GM23248 (cell line): ENCODE data around the gene MTCP1. TPM values are rescaled to one million over a fixed set of nuclear protein-coding genes. Genes with fewer than 3 reads are reported as not detected.

Source experiments
- DNase-seq: peaks from one replicate; pipeline ENCODE4 v3.0.0-alpha.2; 2015
- H2AFZ ChIP-seq: fragments of 200-600 bp; sonication (generic); 2 replicates; pipeline ENCODE4 v1.6.1; 2016; ENCODE audit warnings: antibody characterized with exemption
- H3F3A ChIP-seq: fragments of 200-600 bp; sonication (generic); 2 replicates; pipeline ENCODE4 v1.6.1; 2016; ENCODE audit warnings: mild to moderate bottlenecking, antibody characterized with exemption, mixed run types; ENCODE audit not compliant: insufficient read depth
- H3K27ac ChIP-seq: fragments of 200-600 bp; sonication (generic); 2 replicates; pipeline ENCODE4 v1.5.1; 2016; ENCODE audit warnings: mild to moderate bottlenecking
- H3K27me3 ChIP-seq: fragments of 200-600 bp; sonication (generic); replicated peaks from 2 replicates; pipeline ENCODE4 v1.6.1; 2016; ENCODE audit warnings: mild to moderate bottlenecking; ENCODE audit not compliant: insufficient read depth
- H3K36me3 ChIP-seq: fragments of 200-600 bp; sonication (generic); 2 replicates; pipeline ENCODE4 v1.6.1; 2016; ENCODE audit warnings: low read depth, mild to moderate bottlenecking
- H3K4me1 ChIP-seq: fragments of 200-600 bp; sonication (generic); 2 replicates; pipeline ENCODE4 v1.6.1; 2016; ENCODE audit warnings: mild to moderate bottlenecking; ENCODE audit not compliant: insufficient read depth
- H3K4me2 ChIP-seq: fragments of 200-600 bp; sonication (generic); one replicate; pipeline ENCODE4 v1.6.1; 2016; ENCODE audit warnings: mild to moderate bottlenecking; ENCODE audit not compliant: unreplicated experiment
- H3K4me3 ChIP-seq: fragments of 200-600 bp; sonication (generic); 2 replicates; pipeline ENCODE4 v1.5.1; 2016; ENCODE audit warnings: mild to moderate bottlenecking
- H3K79me2 ChIP-seq: fragments of 200-600 bp; sonication (generic); 2 replicates; pipeline ENCODE4 v1.6.1; 2016; ENCODE audit warnings: mild to moderate bottlenecking; ENCODE audit not compliant: insufficient read depth
- H3K9ac ChIP-seq: fragments of 200-600 bp; sonication (generic); 2 replicates; pipeline ENCODE4 v1.6.1; 2016; ENCODE audit warnings: mild to moderate bottlenecking
- H3K9me2 ChIP-seq: fragments of 200-600 bp; sonication (generic); 2 replicates; pipeline ENCODE4 v1.6.1; 2016; ENCODE audit warnings: mixed run types, mild to moderate bottlenecking, moderate library complexity; ENCODE audit not compliant: insufficient read depth
- H3K9me3 ChIP-seq: fragments of 200-600 bp; sonication (generic); one replicate; pipeline ENCODE4 v1.6.1; 2017; ENCODE audit warnings: low read depth
- H4K20me1 ChIP-seq: fragments of 200-600 bp; sonication (generic); 2 replicates; pipeline ENCODE4 v1.6.0; 2016; ENCODE audit not compliant: insufficient read depth
- EZH2 ChIP-seq: fragments of 200-600 bp; sonication (generic); IDR thresholded peaks from 2 replicates; pipeline ENCODE4 v1.6.1; 2018; ENCODE audit warnings: antibody characterized with exemption, mild to moderate bottlenecking; ENCODE audit not compliant: insufficient read depth, poor library complexity, severe bottlenecking
- EZH2phosphoT487 ChIP-seq: fragments of 200-600 bp; sonication (generic); IDR thresholded peaks from 2 replicates; pipeline ENCODE4 v1.6.1; 2018; ENCODE audit warnings: antibody characterized with exemption, moderate library complexity, mild to moderate bottlenecking, low read depth; ENCODE audit not compliant: insufficient read depth
- WGBS, 2 experiments: methylation state at CpG; one replicate each; pipeline ENCODE4 v1.1.6; 2015 to 2017; ENCODE audit warnings: low lambda C conversion rate in 2 of 2, low coverage in 1 of 2; ENCODE audit errors: missing lambda C conversion rate in 2 of 2; 5-methylcytosine and 5-hydroxymethylcytosine counted together
- in situ Hi-C: fragments of 300-500 bp; cut with MboI; formaldehyde crosslinking; loops from 2 replicates; pipeline ENCODE4 v1.15.0; 2020
- polyA plus RNA-seq: library from polyadenylated mRNA; unstranded; fragments of >200 nt; fragmentation: Nextera tagmentation; extraction: Ambion mirVana; gene quantifications from 2 replicates; pipeline ENCODE4 v1.2.1, GENCODE V29; 2016
- total RNA-seq: library from RNA; depleted of rRNA; stranded (reverse); fragments of >200 nt; shearing (Covaris generic); gene quantifications from 2 replicates; pipeline ENCODE4 v1.2.3, GENCODE V29; 2014; rRNA removed

Gene MTCP1
- total and polyA plus RNA-seq, 2 experiments from 2014 or later: 1.8 to 25.8 TPM

DNA sequence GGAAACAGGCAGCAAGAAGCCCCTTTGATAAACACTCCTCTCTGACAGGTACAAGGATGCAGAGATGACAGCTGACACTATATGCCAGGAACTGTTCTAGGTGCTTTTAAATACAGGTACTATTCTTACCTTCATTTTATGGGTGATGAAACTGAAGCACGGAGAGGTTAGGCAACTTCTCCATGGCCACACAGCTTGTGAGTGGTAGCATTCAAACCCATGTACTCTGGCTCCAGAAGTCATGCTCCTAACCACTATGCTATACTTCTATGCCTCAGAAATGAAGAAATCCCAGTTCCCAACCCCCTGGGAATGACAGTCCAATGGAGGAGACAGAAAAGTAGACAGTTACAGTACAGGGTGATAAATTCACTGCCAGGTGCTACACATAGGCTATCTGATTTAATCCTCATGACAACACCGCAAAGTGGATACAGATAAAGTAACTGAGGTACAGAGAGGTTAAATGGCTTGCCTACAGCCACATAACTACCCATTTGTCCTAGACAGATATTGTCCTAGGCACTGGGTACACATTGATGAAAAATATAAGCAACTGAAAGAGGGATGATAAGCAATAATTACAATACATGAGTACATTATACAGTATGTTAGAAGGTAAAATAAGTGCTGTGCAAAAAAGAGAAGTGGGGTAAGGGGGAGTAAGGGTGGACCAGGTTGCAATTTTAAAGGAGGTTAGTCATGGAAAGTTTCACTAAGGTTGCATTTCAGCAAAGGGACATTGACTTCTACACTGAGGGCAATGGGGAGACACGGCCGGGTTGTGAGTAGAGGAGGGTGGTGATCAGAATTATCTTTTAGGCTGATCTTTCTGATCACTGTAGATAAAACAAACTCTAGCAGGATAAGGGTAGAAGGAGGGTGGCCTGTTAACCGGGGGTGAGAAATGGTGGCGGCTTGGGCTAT, 46.8 kb downstream of the MTCP1 start:
- Histone ChIP-seq H3K27ac (no peak overlapping the region), H2AFZ (no peak overlapping the region), H3K4me1 (peaks cover 14% of the 10 kb centered on the region), H3K9me3 (no peaks in the 10 kb centered on the region), H3K79me2 (peaks cover 13% of the 10 kb centered on the region), H3K4me2 (no peak overlapping the region), H3K27me3 (no peaks in the 10 kb centered on the region), H3K4me3 (no peak overlapping the region), H4K20me1 (no peaks in the 10 kb centered on the region), H3K9me2 (no peaks in the 10 kb centered on the region), H3K9ac (no peak overlapping the region), H3F3A (peaks cover 18% of the 10 kb centered on the region; the same call in 1 of the 2 replicates), H3K36me3 (no peaks in the 10 kb centered on the region)
- DNase-seq: no peak
- TF ChIP-seq EZH2: no peak
- TF ChIP-seq EZH2phosphoT487: no peak
- 48 to 56% methylated on average over 6 of the region's 6 CpGs for WGBS, 2 experiments
- in situ Hi-C loops: no loop called here

DNA sequence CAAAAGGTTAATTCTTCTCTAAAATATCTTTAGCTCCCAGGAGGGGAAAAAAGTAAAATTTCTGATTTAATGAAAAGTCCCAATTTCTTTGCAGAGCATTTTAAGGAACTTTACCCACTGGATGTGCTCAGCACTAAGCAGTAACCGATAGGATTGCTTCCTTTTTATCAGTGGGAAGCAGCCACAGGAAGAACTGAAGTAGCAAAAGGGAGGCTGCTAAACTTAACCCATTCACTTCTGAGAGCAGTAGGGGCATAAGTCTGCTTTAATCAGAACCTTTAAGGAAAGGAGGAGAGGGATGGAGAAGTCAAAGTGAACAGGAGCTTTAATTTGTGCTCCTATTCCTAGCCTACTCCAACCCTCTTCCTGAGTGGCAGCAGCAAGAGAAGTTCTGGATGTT, 48.4 kb downstream of the MTCP1 start, which contains the start of gene F8:
F8 (minus strand) TSS at position 139 of the 400 bp plus-strand sequence. CDS start 171 bp downstream, outside the sequence.
- no peak for DNase-seq
- H3K4me3 ChIP-seq: no peak within 1 kb of the TSS
- 11 to 13% methylated on average over 1 of the region's 1 CpG for whole genome bisulfite sequencing, 2 experiments
- H3F3A ChIP-seq: peaks cover 4% of the 10 kb centered on the region; the same call in 1 of the 2 replicates
- in situ Hi-C loops: no loop called here
- no peaks in the 10 kb centered on the region for H3K4me1 ChIP-seq
- H3K9me3 ChIP-seq: no peaks in the 10 kb centered on the region
- H2AFZ ChIP-seq: no peak within 1 kb of the TSS
- no peak within 1 kb of the TSS for H3K27ac ChIP-seq
- no peak within 1 kb of the TSS for H3K9ac ChIP-seq
- H4K20me1 ChIP-seq: no peaks in the 10 kb centered on the region
- H3K27me3 ChIP-seq: no peaks in the 10 kb centered on the region
- no peak for TF ChIP-seq EZH2
- TF ChIP-seq EZH2phosphoT487: no peak
- no peak within 1 kb of the TSS for H3K4me2 ChIP-seq
- no peaks in the 10 kb centered on the region for H3K79me2 ChIP-seq
- H3K9me2 ChIP-seq: no peaks in the 10 kb centered on the region
- H3K36me3 ChIP-seq: no peaks in the 10 kb centered on the region

DNA sequence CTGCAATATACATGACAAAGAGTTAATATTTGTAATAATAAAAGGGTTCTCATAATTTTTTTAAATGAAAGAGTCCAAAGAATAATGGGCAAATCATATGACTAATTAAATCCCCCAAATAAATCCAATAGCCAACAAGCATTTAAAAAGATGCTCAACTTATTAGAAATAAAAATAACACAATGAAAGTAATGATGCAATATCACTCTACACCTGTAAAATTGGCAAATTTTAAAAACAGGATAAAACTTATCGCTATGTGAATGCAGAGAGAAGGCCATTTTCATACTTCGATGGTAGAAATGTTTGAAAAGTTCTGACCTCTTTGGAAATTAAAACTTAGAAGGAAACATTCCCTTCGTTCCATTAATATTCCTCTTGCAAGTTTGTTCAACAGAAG, 50.3 kb downstream of the MTCP1 start:
- H3K9me2 ChIP-seq: no peaks in the 10 kb centered on the region
- no peaks in the 10 kb centered on the region for H3K9me3 ChIP-seq
- H4K20me1 ChIP-seq: no peaks in the 10 kb centered on the region
- H3K9ac ChIP-seq: no peak overlapping the region
- no peak overlapping the region for H3K4me2 ChIP-seq
- H3K27ac ChIP-seq: no peak overlapping the region
- no peak for DNase-seq
- H3F3A ChIP-seq: no peaks in the 10 kb centered on the region
- no peaks in the 10 kb centered on the region for H3K4me1 ChIP-seq
- H3K4me3 ChIP-seq: no peak overlapping the region
- no peaks in the 10 kb centered on the region for H3K79me2 ChIP-seq
- H3K27me3 ChIP-seq: no peaks in the 10 kb centered on the region
- in situ Hi-C loops: no loop called here
- 82% methylated on average over 3 of the region's 3 CpGs for WGBS, 2 experiments
- no peaks in the 10 kb centered on the region for H3K36me3 ChIP-seq
- no peak overlapping the region for H2AFZ ChIP-seq
- no peak for TF ChIP-seq EZH2phosphoT487
- no peak for TF ChIP-seq EZH2

Other genes starting within 250 kb of the MTCP1 start
- gene SMIM9, start 236.5 kb downstream of the MTCP1 start, total RNA-seq: not detected in 2 replicates
- gene SMIM9, start 236.5 kb downstream of the MTCP1 start, polyA plus RNA-seq: not detected in 2 replicates
- gene F8A1, start 184.8 kb downstream of the MTCP1 start, total RNA-seq: 2.9 and 11.1 TPM in 2 replicates
- 18.9 and 23.4 TPM in 2 replicates for gene F8A1, start 184.8 kb downstream of the MTCP1 start, polyA plus RNA-seq
- 1.6 and 4.1 TPM in 2 replicates for gene F8, start 48.4 kb downstream of the MTCP1 start, total RNA-seq
- 5.5 and 6.9 TPM in 2 replicates for gene F8, start 48.4 kb downstream of the MTCP1 start, polyA plus RNA-seq
- 35.2 and 41.0 TPM in 2 replicates for gene FUNDC2, start 44.3 kb downstream of the MTCP1 start, total RNA-seq
- gene FUNDC2, start 44.3 kb downstream of the MTCP1 start, polyA plus RNA-seq: 84.9 and 86.9 TPM in 2 replicates
- gene CMC4, start within 50 bp of the MTCP1 start, total RNA-seq: 11.8 and 19.7 TPM in 2 replicates
- gene CMC4, start within 50 bp of the MTCP1 start, polyA plus RNA-seq: 20.1 and 20.2 TPM in 2 replicates
- gene BRCC3, start 372 bp upstream of the MTCP1 start, total RNA-seq: 8.1 and 10.4 TPM in 2 replicates
- 27.1 and 27.7 TPM in 2 replicates for gene BRCC3, start 372 bp upstream of the MTCP1 start, polyA plus RNA-seq
- gene VBP1, start 145.3 kb upstream of the MTCP1 start, total RNA-seq: 61.0 and 62.0 TPM in 2 replicates
- 72.7 and 75.2 TPM in 2 replicates for gene VBP1, start 145.3 kb upstream of the MTCP1 start, polyA plus RNA-seq
- gene RAB39B, start 193.4 kb upstream of the MTCP1 start, total RNA-seq: 2.0 and 3.1 TPM in 2 replicates
- 1.1 and 1.9 TPM in 2 replicates for gene RAB39B, start 193.4 kb upstream of the MTCP1 start, polyA plus RNA-seq